ENCODE results near the gene NMB.
"Not testable (repeated sequence)": the region's sequence is repeated elsewhere in the genome, so short reads cannot be mapped to it uniquely, and the experiment has no call there.

NMB gene

DNA sequence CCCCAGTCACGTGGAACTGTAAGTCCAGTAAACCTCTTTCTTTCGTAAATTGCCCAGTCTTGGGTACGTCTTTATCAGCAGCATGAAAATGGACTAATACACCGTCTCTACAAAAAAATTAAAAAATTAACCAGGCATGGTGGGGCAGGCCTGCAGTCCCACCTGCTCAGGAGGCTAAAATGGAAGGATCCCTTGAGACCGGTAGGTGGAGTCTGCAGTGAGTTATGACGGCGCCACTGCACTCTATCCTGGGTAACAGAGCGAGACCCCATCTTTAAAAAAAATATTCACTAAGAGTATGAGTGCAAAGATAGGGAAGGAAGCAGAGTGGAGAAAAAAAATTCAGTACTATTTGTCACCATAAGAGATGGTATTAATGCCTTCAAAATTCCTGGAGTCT lies 32.3 kb upstream of the NMB start:
- H3K4me3 ChIP-seq (replicated peaks in 1 of 2; ENCODE audit: low read depth in 2 of 2, low read length in 2 of 2): no peak overlapping the region
- TF ChIP-seq, protein P1, sequence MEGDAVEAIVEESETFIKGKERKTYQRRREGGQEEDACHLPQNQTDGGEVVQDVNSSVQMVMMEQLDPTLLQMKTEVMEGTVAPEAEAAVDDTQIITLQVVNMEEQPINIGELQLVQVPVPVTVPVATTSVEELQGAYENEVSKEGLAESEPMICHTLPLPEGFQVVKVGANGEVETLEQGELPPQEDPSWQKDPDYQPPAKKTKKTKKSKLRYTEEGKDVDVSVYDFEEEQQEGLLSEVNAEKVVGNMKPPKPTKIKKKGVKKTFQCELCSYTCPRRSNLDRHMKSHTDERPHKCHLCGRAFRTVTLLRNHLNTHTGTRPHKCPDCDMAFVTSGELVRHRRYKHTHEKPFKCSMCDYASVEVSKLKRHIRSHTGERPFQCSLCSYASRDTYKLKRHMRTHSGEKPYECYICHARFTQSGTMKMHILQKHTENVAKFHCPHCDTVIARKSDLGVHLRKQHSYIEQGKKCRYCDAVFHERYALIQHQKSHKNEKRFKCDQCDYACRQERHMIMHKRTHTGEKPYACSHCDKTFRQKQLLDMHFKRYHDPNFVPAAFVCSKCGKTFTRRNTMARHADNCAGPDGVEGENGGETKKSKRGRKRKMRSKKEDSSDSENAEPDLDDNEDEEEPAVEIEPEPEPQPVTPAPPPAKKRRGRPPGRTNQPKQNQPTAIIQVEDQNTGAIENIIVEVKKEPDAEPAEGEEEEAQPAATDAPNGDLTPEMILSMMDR (IDR thresholded peaks at IDR 0.05; ENCODE audit: low read depth, low read length): no peak
- no peak for DNase-seq (ENCODE audit: low read depth in 2 of 2)

DNA sequence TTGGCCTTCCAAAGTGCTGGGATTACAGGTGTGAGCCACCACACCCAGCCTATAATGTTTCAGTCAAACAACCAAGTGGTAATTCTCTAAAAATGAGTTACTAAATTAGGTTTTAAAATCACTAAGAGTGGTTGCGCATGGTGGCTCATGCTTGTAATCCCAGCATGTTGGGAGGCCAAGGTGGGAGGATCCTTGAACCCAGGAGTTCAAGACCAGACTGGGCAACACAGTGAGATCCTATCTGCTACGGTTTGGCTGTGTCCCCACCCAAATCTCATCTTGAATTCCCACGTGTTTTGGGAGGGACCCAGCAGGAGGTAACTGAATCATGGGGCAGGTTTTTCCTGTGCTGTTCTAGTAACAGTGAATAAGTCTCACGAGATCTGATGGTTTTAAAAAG lies 31.9 kb upstream of the NMB start:
- H3K4me3 ChIP-seq (replicated peaks in 1 of 2; ENCODE audit: low read depth in 2 of 2, low read length in 2 of 2): no peak overlapping the region
- TF ChIP-seq, protein P1 (IDR thresholded peaks at IDR 0.05; ENCODE audit: low read depth, low read length): no peak
- DNase-seq (ENCODE audit: low read depth in 2 of 2): no peak

DNA sequence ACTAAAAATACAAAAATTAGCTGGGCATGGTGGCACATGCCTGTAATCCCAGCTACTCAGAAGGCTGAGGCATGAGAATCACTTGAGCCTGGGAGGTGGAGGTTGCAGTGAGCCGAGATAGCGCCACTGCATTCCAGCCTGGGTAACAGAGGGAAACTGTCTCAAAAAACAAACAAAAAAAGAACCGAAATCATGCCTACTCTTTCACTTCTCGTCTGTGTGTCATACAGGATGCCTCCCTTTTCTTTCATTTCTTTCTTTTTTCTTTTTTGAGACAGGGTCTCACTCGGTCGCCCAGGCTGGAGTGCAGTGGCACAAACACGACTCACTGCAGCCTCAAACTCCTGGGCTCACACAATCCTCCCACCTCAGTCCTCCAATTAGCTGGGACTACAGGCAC lies 28.4 kb upstream of the NMB start:
- not testable (repeated sequence) for DNase-seq (ENCODE audit: low read depth in 2 of 2)

DNA sequence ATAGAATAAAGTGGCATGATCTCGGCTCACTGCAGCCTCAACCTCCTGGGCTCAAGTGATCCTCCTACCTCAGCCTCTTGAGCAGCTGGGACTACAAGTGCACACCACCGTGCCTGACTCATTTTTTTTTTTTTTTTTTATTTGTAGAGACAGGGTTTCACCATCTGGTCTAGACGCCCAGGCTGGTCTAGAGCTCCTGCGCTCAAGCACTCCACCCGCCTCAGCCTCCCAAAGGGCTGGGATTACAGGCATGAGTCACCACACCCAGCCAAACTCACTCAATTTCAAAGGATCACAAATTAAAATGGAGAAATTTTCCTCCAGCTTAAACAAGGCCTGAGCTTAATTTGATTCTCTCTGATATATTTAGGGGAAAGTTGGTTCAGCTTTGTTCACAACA lies 27.3 kb upstream of the NMB start:
- peak; percentile 86 to 97 for DNase-seq (ENCODE audit: low read depth in 2 of 2)
- TF ChIP-seq, protein P1 (IDR thresholded peaks at IDR 0.05; ENCODE audit: low read depth, low read length): no peak
- no peak overlapping the region for H3K4me3 ChIP-seq (replicated peaks in 1 of 2; ENCODE audit: low read depth in 2 of 2, low read length in 2 of 2)

More for the DNA sequence above, 28.4 kb upstream of the NMB start:
- not testable (repeated sequence) for H3K4me3 ChIP-seq (replicated peaks in 1 of 2; ENCODE audit: low read depth in 2 of 2, low read length in 2 of 2)

DNA sequence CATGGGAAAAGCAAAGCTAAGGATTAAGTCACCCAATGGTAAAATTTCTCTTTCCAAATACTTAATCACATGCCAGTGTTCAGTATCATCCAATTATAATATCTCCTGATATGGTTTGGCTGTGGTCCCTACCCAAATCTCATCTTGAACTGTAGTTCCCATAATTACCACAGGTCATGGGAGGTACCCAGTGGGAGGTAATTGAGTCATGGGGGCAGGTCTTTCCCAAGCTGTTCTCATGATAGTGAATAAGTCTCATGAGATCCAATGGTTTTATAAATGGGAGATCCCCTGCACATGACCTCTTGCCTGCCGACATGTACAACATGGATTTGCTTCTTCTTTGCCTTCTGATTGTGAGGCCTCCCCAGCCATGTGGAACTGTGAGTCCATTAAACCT lies 26.1 kb upstream of the NMB start:
- TF ChIP-seq, protein P1 (IDR thresholded peaks at IDR 0.05; ENCODE audit: low read depth, low read length): no peak
- peak; percentile 33 to 81 for DNase-seq (ENCODE audit: low read depth in 2 of 2)
- no peak overlapping the region for H3K4me3 ChIP-seq (replicated peaks in 1 of 2; ENCODE audit: low read depth in 2 of 2, low read length in 2 of 2)

DNA sequence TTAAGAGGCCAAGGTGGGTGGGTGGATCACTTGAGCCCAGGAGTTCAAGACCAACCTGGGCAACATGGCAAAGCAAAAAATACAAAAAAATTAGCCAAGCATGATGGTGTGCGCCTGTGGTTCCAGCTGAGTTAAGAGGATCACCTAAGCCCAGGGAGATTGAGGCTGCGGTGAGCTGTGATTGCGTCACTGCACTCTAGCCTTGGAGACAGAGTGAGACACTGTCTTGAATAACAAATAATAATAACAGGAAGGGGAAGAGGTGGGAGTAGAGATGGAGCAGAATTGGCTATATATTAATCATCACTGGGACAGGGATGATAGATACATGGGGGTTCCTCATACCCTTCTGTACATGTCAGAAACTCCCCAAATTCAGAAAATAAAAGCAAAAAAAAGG lies 23.8 kb upstream of the NMB start:
- H3K4me3 ChIP-seq (replicated peaks in 1 of 2; ENCODE audit: low read depth in 2 of 2, low read length in 2 of 2): no peak overlapping the region
- peak; percentile 63 to 95 for DNase-seq (ENCODE audit: low read depth in 2 of 2)
- TF ChIP-seq, protein P1 (IDR thresholded peaks at IDR 0.05; ENCODE audit: low read depth, low read length): no peak

DNA sequence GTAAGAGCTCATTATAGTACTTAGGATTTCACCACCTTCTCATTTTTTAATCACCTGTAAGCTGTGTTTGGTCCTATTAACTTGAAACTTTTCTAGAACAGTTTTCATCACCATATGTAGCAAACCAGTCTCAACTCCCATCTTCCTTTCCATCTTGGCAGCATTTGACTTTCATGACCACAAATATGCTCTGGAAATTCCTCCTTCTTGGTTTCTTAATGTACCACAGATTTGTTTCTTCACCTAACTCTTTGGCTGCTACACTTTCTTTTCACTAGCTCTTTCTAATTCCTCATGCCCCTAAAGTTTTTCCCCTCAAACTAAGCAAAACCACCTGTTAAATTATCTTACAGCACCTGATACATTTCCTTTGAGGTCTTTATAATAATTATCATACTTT lies 13.2 kb upstream of the NMB start:
- H3K4me3 ChIP-seq (replicated peaks in 1 of 2; ENCODE audit: low read depth in 2 of 2, low read length in 2 of 2): no peak overlapping the region
- TF ChIP-seq, protein P1 (IDR thresholded peaks at IDR 0.05; ENCODE audit: low read depth, low read length): no peak
- DNase-seq (ENCODE audit: low read depth in 2 of 2): peak; percentile 82 to 84

Measured in cardiac fibroblast (primary cell).